ENCODE measurements around the gene CRYBG1.

Gene CRYBG1

GRCh38 chr6:106422534-106422933 is 62.0 kb downstream of the CRYBG1 start:
- intact Hi-C loops (cut with micrococcal nuclease) = no loop called here
- no peak overlapping the region for H3K4me3 Mint-ChIP-seq
- H3K27ac Mint-ChIP-seq = no peak overlapping the region
- peaks cover 1% of the 10 kb centered on the region for H3K27me3 Mint-ChIP-seq
- no peaks in the 10 kb centered on the region for H3K9me3 Mint-ChIP-seq
- no peaks in the 10 kb centered on the region for H3K36me3 Mint-ChIP-seq (ENCODE audit: low read depth)
- H3K4me1 Mint-ChIP-seq (ENCODE audit: low read depth) = no peaks in the 10 kb centered on the region

GRCh38 chr6:106425382-106425781 is 64.9 kb downstream of the CRYBG1 start:
- Mint-ChIP-seq H3K27me3 (no peaks in the 10 kb centered on the region), H3K4me1 (ENCODE audit: low read depth) (no peaks in the 10 kb centered on the region), H3K4me3 (no peak overlapping the region), H3K9me3 (no peaks in the 10 kb centered on the region), H3K36me3 (ENCODE audit: low read depth) (no peaks in the 10 kb centered on the region), H3K27ac (no peak overlapping the region)
- intact Hi-C loops (cut with micrococcal nuclease) = no loop called here

- H3K27me3 Mint-ChIP-seq = no peaks in the 10 kb centered on the region
- intact Hi-C loops (cut with micrococcal nuclease) = no loop called here
- H3K27ac Mint-ChIP-seq = no peak overlapping the region
These were observed 65.9 kb downstream of the CRYBG1 start for GRCh38 chr6:106426250-106426970.

GRCh38 chr6:106430466-106430865 is 69.9 kb downstream of the CRYBG1 start:
- H3K36me3 Mint-ChIP-seq (ENCODE audit: low read depth) = no peaks in the 10 kb centered on the region
- no peaks in the 10 kb centered on the region for H3K4me1 Mint-ChIP-seq (ENCODE audit: low read depth)
- H3K27ac Mint-ChIP-seq = no peak overlapping the region
- no peaks in the 10 kb centered on the region for H3K9me3 Mint-ChIP-seq
- peaks cover 2% of the 10 kb centered on the region for H3K27me3 Mint-ChIP-seq
- H3K4me3 Mint-ChIP-seq = no peak overlapping the region
- intact Hi-C loops (cut with micrococcal nuclease) = no loop called here

More at GRCh38 chr6:106426250-106426970, 65.9 kb downstream of the CRYBG1 start:
- Mint-ChIP-seq H3K4me1 (ENCODE audit: low read depth) (no peaks in the 10 kb centered on the region), H3K36me3 (ENCODE audit: low read depth) (no peaks in the 10 kb centered on the region), H3K9me3 (no peaks in the 10 kb centered on the region), H3K4me3 (no peak overlapping the region)

GRCh38 chr6:106431405-106431804 is 70.9 kb downstream of the CRYBG1 start:
- intact Hi-C loops (cut with micrococcal nuclease) = no loop called here
- Mint-ChIP-seq H3K9me3 (no peaks in the 10 kb centered on the region), H3K36me3 (ENCODE audit: low read depth) (no peaks in the 10 kb centered on the region), H3K4me1 (ENCODE audit: low read depth) (no peaks in the 10 kb centered on the region), H3K27ac (no peak overlapping the region), H3K27me3 (peaks cover 2% of the 10 kb centered on the region), H3K4me3 (no peak overlapping the region)

GRCh38 chr6:106431972-106432371 is 71.5 kb downstream of the CRYBG1 start:
- Mint-ChIP-seq H3K4me3 (no peak overlapping the region), H3K36me3 (ENCODE audit: low read depth) (no peaks in the 10 kb centered on the region), H3K9me3 (no peaks in the 10 kb centered on the region), H3K27me3 (peaks cover 2% of the 10 kb centered on the region), H3K4me1 (ENCODE audit: low read depth) (no peaks in the 10 kb centered on the region), H3K27ac (no peak overlapping the region)
- intact Hi-C loops (cut with micrococcal nuclease) = no loop called here

GRCh38 chr6:106434530-106434929 is 74.0 kb downstream of the CRYBG1 start:
- H3K4me3 Mint-ChIP-seq = no peak overlapping the region
- H3K27me3 Mint-ChIP-seq = peaks cover 10% of the 10 kb centered on the region
- no peaks in the 10 kb centered on the region for H3K9me3 Mint-ChIP-seq
- intact Hi-C loops (cut with micrococcal nuclease) = no loop called here
- H3K4me1 Mint-ChIP-seq (ENCODE audit: low read depth) = peaks cover 6% of the 10 kb centered on the region
- H3K27ac Mint-ChIP-seq = no peak overlapping the region
- H3K36me3 Mint-ChIP-seq (ENCODE audit: low read depth) = no peaks in the 10 kb centered on the region

GRCh38 chr6:106439459-106439858 is 78.9 kb downstream of the CRYBG1 start:
- H3K4me3 Mint-ChIP-seq = no peak overlapping the region
- H3K9me3 Mint-ChIP-seq = no peaks in the 10 kb centered on the region
- H3K27me3 Mint-ChIP-seq = peaks cover 31% of the 10 kb centered on the region
- H3K36me3 Mint-ChIP-seq (ENCODE audit: low read depth) = no peaks in the 10 kb centered on the region
- intact Hi-C loops (cut with micrococcal nuclease) = loop anchor here (5.0 kb wide), 1 partner anchor 77 kb away; the partner anchor contains the start of gene CRYBG1
- H3K4me1 Mint-ChIP-seq (ENCODE audit: low read depth) = peaks cover 6% of the 10 kb centered on the region
- H3K27ac Mint-ChIP-seq = no peak overlapping the region

- Mint-ChIP-seq H3K27me3 (peaks cover 31% of the 10 kb centered on the region), H3K36me3 (ENCODE audit: low read depth) (no peaks in the 10 kb centered on the region)
- intact Hi-C loops (cut with micrococcal nuclease) = loop anchor here (10.0 kb wide), 1 partner anchor 674 kb away; the partner anchor contains the start of gene BEND3
These were observed 80.0 kb downstream of the CRYBG1 start for GRCh38 chr6:106440546-106440945.

GRCh38 chr6:106442395-106442794 is 81.9 kb downstream of the CRYBG1 start:
- peaks cover 30% of the 10 kb centered on the region for H3K27me3 Mint-ChIP-seq
- intact Hi-C loops (cut with micrococcal nuclease) = loop anchor here (10.0 kb wide), 1 partner anchor 672 kb away; the partner anchor contains the start of gene BEND3
- H3K9me3 Mint-ChIP-seq = no peaks in the 10 kb centered on the region
- peaks cover 3% of the 10 kb centered on the region for H3K4me1 Mint-ChIP-seq (ENCODE audit: low read depth)
- H3K4me3 Mint-ChIP-seq = no peak overlapping the region
- no peaks in the 10 kb centered on the region for H3K36me3 Mint-ChIP-seq (ENCODE audit: low read depth)
- no peak overlapping the region for H3K27ac Mint-ChIP-seq

More at GRCh38 chr6:106440546-106440945, 80.0 kb downstream of the CRYBG1 start:
- Mint-ChIP-seq H3K4me3 (no peak overlapping the region), H3K27ac (no peak overlapping the region), H3K9me3 (no peaks in the 10 kb centered on the region), H3K4me1 (ENCODE audit: low read depth) (peaks cover 6% of the 10 kb centered on the region)

GRCh38 chr6:106444777-106445507 is 84.4 kb downstream of the CRYBG1 start:
- peaks cover 21% of the 10 kb centered on the region for H3K27me3 Mint-ChIP-seq
- no peak overlapping the region for H3K27ac Mint-ChIP-seq
- intact Hi-C loops (cut with micrococcal nuclease) = loop anchor here (2.0 to 10.0 kb wide), 4 partner anchors 108 to 670 kb away; partner anchors contain the start of gene BEND3
- no peaks in the 10 kb centered on the region for H3K9me3 Mint-ChIP-seq
- H3K4me3 Mint-ChIP-seq = no peak overlapping the region
- H3K4me1 Mint-ChIP-seq (ENCODE audit: low read depth) = peaks cover 19% of the 10 kb centered on the region
- no peaks in the 10 kb centered on the region for H3K36me3 Mint-ChIP-seq (ENCODE audit: low read depth)

GRCh38 chr6:106445508-106445878 is 85.0 kb downstream of the CRYBG1 start:
- Mint-ChIP-seq H3K4me3 (no peak overlapping the region), H3K27me3 (peaks cover 16% of the 10 kb centered on the region), H3K36me3 (ENCODE audit: low read depth) (no peaks in the 10 kb centered on the region), H3K9me3 (no peaks in the 10 kb centered on the region), H3K27ac (no peak overlapping the region), H3K4me1 (ENCODE audit: low read depth) (peaks cover 24% of the 10 kb centered on the region)
- intact Hi-C loops (cut with micrococcal nuclease) = loop anchor here (2.0 to 10.0 kb wide), 4 partner anchors 108 to 669 kb away; partner anchors contain the start of gene BEND3

- intact Hi-C loops (cut with micrococcal nuclease) = loop anchor here (1.0 to 10.0 kb wide), 5 partner anchors 109 to 668 kb away; partner anchors contain the start of gene BEND3
- Mint-ChIP-seq H3K4me3 (no peak overlapping the region), H3K9me3 (no peaks in the 10 kb centered on the region), H3K36me3 (ENCODE audit: low read depth) (no peaks in the 10 kb centered on the region), H3K27me3 (peaks cover 11% of the 10 kb centered on the region), H3K4me1 (ENCODE audit: low read depth) (peaks cover 33% of the 10 kb centered on the region), H3K27ac (no peak overlapping the region)
These were observed 85.9 kb downstream of the CRYBG1 start for GRCh38 chr6:106446287-106446885.

GRCh38 chr6:106446983-106447382 is 86.5 kb downstream of the CRYBG1 start:
- H3K27me3 Mint-ChIP-seq = peaks cover 10% of the 10 kb centered on the region
- no peak overlapping the region for H3K4me3 Mint-ChIP-seq
- intact Hi-C loops (cut with micrococcal nuclease) = loop anchor here (1.0 to 10.0 kb wide), 5 partner anchors 110 to 668 kb away; partner anchors contain the start of gene BEND3
- no peaks in the 10 kb centered on the region for H3K9me3 Mint-ChIP-seq
- H3K4me1 Mint-ChIP-seq (ENCODE audit: low read depth) = peaks cover 36% of the 10 kb centered on the region
- no peaks in the 10 kb centered on the region for H3K36me3 Mint-ChIP-seq (ENCODE audit: low read depth)
- no peak overlapping the region for H3K27ac Mint-ChIP-seq
